ENCODE results near the gene CAMK1.
A peak's percentile ranks its signal among the peaks of the same experiment; 100 is the strongest.

The CAMK1 gene

DNA sequence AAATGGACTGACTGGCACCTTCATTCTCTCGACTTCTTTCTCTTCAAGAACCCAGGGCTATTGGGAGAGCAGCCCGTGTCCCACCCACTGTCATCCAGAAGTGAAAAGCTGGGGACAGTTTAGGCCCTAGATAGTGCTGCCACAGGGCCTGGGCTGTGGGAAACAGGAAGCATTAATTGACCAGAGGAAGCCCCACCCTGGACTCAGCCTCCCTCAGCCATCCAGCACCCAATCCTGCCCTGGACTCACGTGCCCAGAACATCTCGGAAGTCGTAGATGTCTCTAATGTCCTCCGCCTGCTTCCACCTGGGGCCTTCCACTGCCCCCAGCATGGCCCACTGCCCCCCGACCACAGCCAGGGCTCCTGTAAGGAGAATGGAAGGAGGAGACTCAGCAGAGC is 2.3 kb downstream of the CAMK1 start:
- Histone ChIP-seq H3K4me3 (ENCODE audit: low read length) (no peak overlapping the region), H3K4me1 (ENCODE audit: control insufficient read depth, low read depth, low read length) (peaks cover 6% of the 10 kb centered on the region)

DNA sequence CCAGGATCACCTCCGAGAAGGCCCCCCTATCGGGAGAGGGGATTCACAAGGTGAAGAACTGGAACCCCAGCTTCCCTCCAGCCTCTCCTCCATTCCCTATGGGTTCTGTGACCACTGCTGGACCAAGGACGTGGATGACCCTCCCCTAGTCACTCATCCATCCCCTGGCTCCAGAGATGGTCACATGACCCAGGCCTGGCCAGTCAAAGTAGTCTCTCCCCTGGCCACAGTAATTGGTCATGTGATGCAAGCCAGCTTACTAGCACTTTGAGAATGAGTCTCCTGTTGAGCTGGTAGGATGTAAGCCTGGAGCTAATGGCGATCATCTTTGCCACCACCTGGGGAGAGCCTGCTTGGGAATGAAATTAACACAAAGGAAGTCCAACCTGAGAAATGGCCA is 3.9 kb downstream of the CAMK1 start:
- Histone ChIP-seq H3K4me3 (ENCODE audit: low read length) (no peak overlapping the region), H3K27ac (ENCODE audit: low read length) (no peak overlapping the region), H3K9ac (ENCODE audit: low read length) (no peak overlapping the region), H3K4me1 (ENCODE audit: control insufficient read depth, low read depth, low read length) (peaks cover 6% of the 10 kb centered on the region), H3K36me3 (ENCODE audit: control insufficient read depth, low read depth, low read length) (no peaks in the 10 kb centered on the region), H3K27me3 (ENCODE audit: control insufficient read depth, insufficient read depth, low read length) (peaks cover 30% of the 10 kb centered on the region), H3K9me3 (ENCODE audit: control insufficient read depth, low read depth, low read length) (no peaks in the 10 kb centered on the region)

More for the DNA sequence above, 2.3 kb downstream of the CAMK1 start:
- Histone ChIP-seq H3K9me3 (ENCODE audit: control insufficient read depth, low read depth, low read length) (no peaks in the 10 kb centered on the region), H3K27me3 (ENCODE audit: control insufficient read depth, insufficient read depth, low read length) (peaks cover 44% of the 10 kb centered on the region), H3K27ac (ENCODE audit: low read length) (no peak overlapping the region), H3K9ac (ENCODE audit: low read length) (no peak overlapping the region), H3K36me3 (ENCODE audit: control insufficient read depth, low read depth, low read length) (no peaks in the 10 kb centered on the region)

DNA sequence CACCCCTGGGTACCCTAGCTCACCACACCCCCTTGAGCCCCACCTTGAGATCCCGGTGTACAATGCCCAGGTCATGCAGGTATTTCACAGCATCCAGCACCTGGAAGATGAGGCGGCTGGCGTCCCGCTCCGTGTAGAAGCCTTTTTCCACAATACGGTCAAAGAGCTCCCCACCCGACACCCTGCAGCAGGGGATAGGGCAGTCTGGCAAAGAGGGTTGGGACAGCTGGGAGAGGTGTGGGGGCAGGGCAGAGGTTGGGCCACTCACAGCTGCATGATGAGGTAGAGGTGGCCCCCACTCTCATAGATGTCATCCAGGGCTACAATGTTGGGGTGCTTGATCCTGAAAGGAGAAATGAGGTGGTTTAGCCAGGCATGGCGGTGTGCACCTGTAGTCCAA is 6.9 kb downstream of the CAMK1 start:
- Histone ChIP-seq H3K36me3 (ENCODE audit: control insufficient read depth, low read depth, low read length) (peaks cover 11% of the 10 kb centered on the region), H3K9ac (ENCODE audit: low read length) (no peak overlapping the region), H3K4me3 (ENCODE audit: low read length) (no peak overlapping the region), H3K4me1 (ENCODE audit: control insufficient read depth, low read depth, low read length) (peaks cover 6% of the 10 kb centered on the region), H3K27me3 (ENCODE audit: control insufficient read depth, insufficient read depth, low read length) (peaks cover 7% of the 10 kb centered on the region), H3K27ac (ENCODE audit: low read length) (no peak overlapping the region), H3K9me3 (ENCODE audit: control insufficient read depth, low read depth, low read length) (no peaks in the 10 kb centered on the region)

DNA sequence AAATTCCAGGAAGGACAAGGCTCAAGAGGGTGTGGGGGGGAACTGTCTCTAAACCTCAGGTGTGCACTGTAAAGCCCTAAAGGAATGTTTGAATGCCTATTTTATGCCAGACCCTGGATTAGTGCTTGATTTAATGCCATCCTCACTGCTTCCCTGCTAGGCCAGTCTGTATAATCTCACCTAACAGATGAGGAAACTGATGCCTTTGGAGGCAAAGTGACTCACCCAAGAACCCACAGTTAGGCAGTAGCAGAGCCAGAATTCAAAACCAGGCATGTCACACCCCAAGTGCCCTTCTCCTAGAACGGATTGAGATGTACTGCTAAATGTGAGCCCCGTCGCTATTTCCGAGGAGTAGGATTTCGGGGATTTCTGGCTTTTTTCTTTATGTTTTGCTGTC is 7.8 kb downstream of the CAMK1 start:
- Histone ChIP-seq H3K36me3 (ENCODE audit: control insufficient read depth, low read depth, low read length) (peaks cover 19% of the 10 kb centered on the region), H3K4me1 (ENCODE audit: control insufficient read depth, low read depth, low read length) (peaks cover 6% of the 10 kb centered on the region), H3K9ac (ENCODE audit: low read length) (no peak overlapping the region), H3K4me3 (ENCODE audit: low read length) (no peak overlapping the region), H3K27me3 (ENCODE audit: control insufficient read depth, insufficient read depth, low read length) (peaks cover 3% of the 10 kb centered on the region), H3K9me3 (ENCODE audit: control insufficient read depth, low read depth, low read length) (no peaks in the 10 kb centered on the region), H3K27ac (ENCODE audit: low read length) (no peak overlapping the region)

DNA sequence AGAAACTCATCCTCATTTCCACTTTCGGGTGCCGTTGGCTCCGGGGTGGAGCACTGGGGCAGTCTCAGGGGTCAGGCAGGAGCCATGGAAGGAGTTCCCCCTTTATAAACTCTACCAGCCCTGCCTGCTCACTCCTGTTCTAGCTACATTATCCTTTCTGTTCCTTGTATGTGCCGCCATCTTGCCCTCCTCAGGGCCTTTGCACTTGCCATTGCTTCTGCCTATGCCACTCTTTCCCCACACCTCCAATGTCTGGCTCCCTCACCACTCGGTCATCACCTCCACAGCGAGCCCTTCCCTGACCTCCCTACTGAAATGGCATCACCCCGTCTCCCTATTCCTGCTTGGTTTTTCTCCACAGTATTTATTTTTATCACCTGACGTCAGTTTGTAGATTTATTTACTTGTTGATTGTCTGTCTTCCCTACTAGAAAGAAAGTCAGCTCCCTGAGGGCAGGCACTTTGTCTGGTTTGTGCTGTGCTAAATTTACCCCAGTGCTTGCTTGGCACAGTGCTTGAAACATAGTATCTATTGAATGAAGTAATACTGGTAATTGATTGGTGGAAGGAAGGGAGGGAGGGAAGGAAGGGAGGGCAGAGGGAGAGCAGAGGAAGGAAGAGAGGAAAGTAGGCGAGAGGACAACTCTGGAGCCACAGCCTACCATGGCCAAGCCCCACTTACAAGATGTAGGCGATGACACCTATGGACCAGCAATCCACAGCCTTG is 8.8 kb downstream of the CAMK1 start:
- H3K9me3 ChIP-seq (ENCODE audit: control insufficient read depth, low read depth, low read length) = no peaks in the 10 kb centered on the region
- H3K4me3 ChIP-seq (ENCODE audit: low read length) = no peak overlapping the region
- no peak overlapping the region for H3K9ac ChIP-seq (ENCODE audit: low read length)
- H3K4me1 ChIP-seq (ENCODE audit: control insufficient read depth, low read depth, low read length) = peaks cover 2% of the 10 kb centered on the region
- no peak overlapping the region for H3K27ac ChIP-seq (ENCODE audit: low read length)
- H3K36me3 ChIP-seq (ENCODE audit: control insufficient read depth, low read depth, low read length) = peaks cover 19% of the 10 kb centered on the region
- no peaks in the 10 kb centered on the region for H3K27me3 ChIP-seq (ENCODE audit: control insufficient read depth, insufficient read depth, low read length)

DNA sequence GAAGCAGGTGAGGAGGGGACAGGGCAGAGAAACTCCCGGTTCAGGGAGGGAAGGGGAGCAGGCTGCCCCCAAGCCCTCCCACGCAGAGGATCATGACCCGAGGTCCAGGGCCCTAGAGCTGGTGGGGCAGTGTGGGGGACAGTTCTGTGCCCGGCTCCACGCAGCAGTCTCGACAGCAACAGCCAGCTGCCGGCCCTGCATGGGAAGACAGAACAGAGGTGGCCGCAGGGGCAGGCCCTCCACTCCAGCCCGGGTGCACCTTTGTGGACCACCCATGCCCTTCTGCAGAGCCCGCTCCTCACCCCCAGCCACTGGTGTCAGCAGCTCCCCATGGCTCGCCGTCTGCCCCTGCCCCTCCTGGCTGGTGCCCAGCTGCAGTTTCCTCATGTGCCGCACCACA is 12.3 kb downstream of the CAMK1 start:
- Histone ChIP-seq H3K27ac (ENCODE audit: low read length) (no peak overlapping the region), H3K9me3 (ENCODE audit: control insufficient read depth, low read depth, low read length) (no peaks in the 10 kb centered on the region), H3K4me1 (ENCODE audit: control insufficient read depth, low read depth, low read length) (no peaks in the 10 kb centered on the region), H3K4me3 (ENCODE audit: low read length) (no peak overlapping the region), H3K36me3 (ENCODE audit: control insufficient read depth, low read depth, low read length) (peaks cover 23% of the 10 kb centered on the region), H3K9ac (ENCODE audit: low read length) (no peak overlapping the region), H3K27me3 (ENCODE audit: control insufficient read depth, insufficient read depth, low read length) (no peaks in the 10 kb centered on the region)

DNA sequence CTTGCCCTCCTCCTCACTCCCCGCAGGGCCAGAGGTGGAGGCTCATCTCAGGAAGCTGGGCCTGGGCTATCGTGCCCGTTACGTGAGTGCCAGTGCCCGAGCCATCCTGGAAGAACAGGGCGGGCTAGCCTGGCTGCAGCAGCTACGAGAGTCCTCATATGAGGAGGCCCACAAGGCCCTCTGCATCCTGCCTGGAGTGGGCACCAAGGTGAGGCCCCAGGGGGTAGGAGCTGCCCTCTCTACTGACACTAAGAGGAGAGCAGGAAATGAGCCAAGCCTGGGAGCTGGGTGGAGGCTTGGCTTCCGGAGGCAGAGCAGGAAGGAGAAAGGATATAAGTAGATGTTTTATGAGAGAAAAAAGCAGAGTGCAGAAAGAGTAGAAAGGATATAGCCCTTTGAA is 15.1 kb downstream of the CAMK1 start:
- H3K4me1 ChIP-seq (ENCODE audit: control insufficient read depth, low read depth, low read length) = no peaks in the 10 kb centered on the region
- no peak overlapping the region for H3K4me3 ChIP-seq (ENCODE audit: low read length)
- H3K9me3 ChIP-seq (ENCODE audit: control insufficient read depth, low read depth, low read length) = no peaks in the 10 kb centered on the region
- H3K27ac ChIP-seq (ENCODE audit: low read length) = no peak overlapping the region
- no peaks in the 10 kb centered on the region for H3K27me3 ChIP-seq (ENCODE audit: control insufficient read depth, insufficient read depth, low read length)
- H3K9ac ChIP-seq (ENCODE audit: low read length) = no peak overlapping the region
- H3K36me3 ChIP-seq (ENCODE audit: control insufficient read depth, low read depth, low read length) = peaks cover 26% of the 10 kb centered on the region

DNA sequence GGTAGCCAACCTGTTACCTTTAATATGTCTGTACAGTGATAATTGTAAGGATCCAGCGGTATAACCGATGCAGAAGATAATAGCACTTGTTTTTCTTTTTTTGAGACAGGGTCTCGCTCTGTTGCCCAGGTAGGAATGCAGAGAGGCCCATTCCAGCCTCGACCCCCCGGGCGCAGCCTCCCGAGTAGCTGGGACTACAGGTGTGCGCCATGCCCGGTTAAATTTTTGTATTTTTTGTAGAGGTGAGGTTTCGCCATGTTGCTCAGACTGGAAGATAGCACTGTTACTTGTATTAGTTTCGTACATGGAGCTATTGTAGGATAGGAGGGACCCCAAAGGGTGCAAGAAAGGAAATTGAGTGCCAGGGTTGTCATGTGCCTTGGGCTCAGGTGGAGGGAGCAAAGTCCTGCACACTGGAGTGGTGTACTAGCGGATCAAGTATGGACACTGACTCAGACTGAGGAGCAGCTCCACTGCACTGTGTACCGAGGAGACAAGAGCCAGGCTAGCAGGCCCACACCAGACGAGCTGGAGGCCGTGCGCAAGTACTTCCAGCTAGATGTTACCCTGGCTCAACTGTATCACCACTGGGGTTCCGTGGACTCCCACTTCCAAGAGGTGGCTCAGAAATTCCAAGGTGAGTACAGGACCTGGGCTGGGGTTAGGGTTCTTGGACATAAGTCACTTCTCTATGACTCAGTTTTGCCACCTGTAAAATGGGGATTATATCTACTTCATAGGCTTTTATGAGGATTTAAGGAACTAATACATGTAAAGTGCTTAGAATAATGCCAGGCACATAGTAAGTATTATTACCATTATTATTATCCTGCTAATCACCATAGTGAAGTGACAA is 19.0 kb downstream of the CAMK1 start:
- Histone ChIP-seq H3K27ac (ENCODE audit: low read length) (no peak overlapping the region), H3K4me3 (ENCODE audit: low read length) (peak overlapping the region; percentile 80), H3K36me3 (ENCODE audit: control insufficient read depth, low read depth, low read length) (peaks cover 37% of the 10 kb centered on the region), H3K9ac (ENCODE audit: low read length) (peak overlapping the region; percentile 62), H3K27me3 (ENCODE audit: control insufficient read depth, insufficient read depth, low read length) (no peaks in the 10 kb centered on the region), H3K4me1 (ENCODE audit: control insufficient read depth, low read depth, low read length) (no peaks in the 10 kb centered on the region), H3K9me3 (ENCODE audit: control insufficient read depth, low read depth, low read length) (no peaks in the 10 kb centered on the region)

DNA sequence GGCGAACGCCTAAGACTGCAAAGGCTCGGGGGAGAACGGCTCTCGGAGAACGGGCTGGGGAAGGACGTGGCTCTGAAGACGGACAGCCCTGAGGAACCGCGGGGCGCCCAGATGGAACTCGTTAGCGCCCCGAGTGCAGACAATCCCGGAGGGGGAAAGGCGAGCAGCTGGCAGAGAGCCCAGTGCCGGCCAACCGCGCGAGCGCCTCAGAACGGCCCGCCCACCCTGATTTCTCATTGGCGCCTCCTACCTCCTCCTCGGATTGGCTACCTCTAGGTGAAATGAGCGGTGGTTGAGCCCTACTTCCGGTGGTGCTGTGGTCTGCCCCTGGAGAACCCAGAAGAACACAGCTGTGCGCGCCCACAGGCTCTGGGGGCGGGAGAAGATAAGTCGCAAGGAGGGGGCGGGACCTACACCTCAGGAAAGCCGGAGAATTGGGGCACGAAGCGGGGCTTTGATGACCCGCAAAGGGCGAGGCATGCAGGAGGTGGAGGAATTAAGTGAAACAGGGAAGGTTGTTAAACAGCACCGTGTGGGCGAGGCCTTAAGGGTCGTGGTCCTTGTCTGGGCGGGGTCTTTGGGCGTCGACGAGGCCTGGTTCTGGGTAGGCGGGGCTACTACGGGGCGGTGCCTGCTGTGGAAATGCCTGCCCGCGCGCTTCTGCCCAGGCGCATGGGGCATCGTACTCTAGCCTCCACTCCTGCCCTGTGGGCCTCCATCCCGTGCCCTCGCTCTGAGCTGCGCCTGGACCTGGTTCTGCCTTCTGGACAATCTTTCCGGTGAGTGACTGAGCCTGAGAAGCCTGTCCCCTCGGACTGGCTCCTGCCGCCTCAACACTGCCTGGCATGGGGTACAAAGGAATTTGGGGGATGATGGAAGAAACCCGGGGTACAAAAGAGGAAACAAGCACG is 19.8 kb downstream of the CAMK1 start, which contains the start of gene OGG1:
Gene OGG1, plus strand, starts transcription at position 308 of the 911 bp plus-strand sequence. Its CDS starts 335 bp downstream, at position 643.
- peak within 1 kb of the TSS; percentile 44 for H3K27ac ChIP-seq (ENCODE audit: low read length)
- H3K9me3 ChIP-seq (ENCODE audit: control insufficient read depth, low read depth, low read length) = no peaks in the 10 kb centered on the region
- peaks cover 46% of the 10 kb centered on the region for H3K36me3 ChIP-seq (ENCODE audit: control insufficient read depth, low read depth, low read length)
- H3K4me3 ChIP-seq (ENCODE audit: low read length) = peak within 1 kb of the TSS; percentile 80
- peak within 1 kb of the TSS; percentile 62 for H3K9ac ChIP-seq (ENCODE audit: low read length)
- no peaks in the 10 kb centered on the region for H3K27me3 ChIP-seq (ENCODE audit: control insufficient read depth, insufficient read depth, low read length)
- no peaks in the 10 kb centered on the region for H3K4me1 ChIP-seq (ENCODE audit: control insufficient read depth, low read depth, low read length)

DNA sequence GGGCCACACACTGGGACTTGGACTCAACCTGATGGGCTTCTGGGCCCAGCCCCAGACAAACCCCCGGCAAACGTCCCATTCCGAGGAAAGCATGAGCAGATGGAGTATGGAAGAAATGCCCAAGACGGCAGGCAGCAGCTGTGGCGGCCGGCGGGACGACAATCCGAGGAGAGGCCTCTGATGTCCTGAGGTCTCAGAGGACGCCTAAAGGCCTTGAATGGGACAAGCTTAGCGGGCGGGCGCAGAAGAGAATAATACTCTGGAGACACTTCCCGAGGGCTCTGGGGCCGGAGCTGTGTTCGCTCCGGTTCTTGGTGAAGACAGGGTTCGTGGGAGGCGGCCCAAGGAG is 20.5 kb downstream of the CAMK1 start:
- H3K4me1 ChIP-seq (ENCODE audit: control insufficient read depth, low read depth, low read length) = no peaks in the 10 kb centered on the region
- H3K4me3 ChIP-seq (ENCODE audit: low read length) = peak overlapping the region; percentile 80
- H3K9me3 ChIP-seq (ENCODE audit: control insufficient read depth, low read depth, low read length) = no peaks in the 10 kb centered on the region
- peak overlapping the region; percentile 44 for H3K27ac ChIP-seq (ENCODE audit: low read length)
- peaks cover 52% of the 10 kb centered on the region for H3K36me3 ChIP-seq (ENCODE audit: control insufficient read depth, low read depth, low read length)
- peak overlapping the region; percentile 62 for H3K9ac ChIP-seq (ENCODE audit: low read length)
- no peaks in the 10 kb centered on the region for H3K27me3 ChIP-seq (ENCODE audit: control insufficient read depth, insufficient read depth, low read length)

DNA sequence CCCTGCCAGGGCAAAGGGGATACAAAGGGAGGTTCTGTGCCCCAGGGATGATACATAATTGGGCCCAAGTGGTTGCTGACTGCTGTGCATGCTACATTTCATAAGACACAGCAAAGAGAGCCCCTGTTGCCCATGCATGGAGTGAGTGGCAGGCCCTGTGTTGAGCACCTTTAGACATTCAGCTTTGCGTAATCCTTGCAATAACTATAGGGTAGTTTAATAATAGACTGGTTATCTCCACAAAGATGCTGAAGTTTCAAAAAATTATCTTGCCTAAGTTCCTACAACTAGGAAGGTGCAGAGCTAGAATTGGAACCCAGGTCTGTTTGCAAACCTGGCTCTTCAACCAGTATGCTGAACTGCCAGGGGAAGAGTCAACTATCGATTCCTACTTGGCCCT is 21.7 kb downstream of the CAMK1 start:
- no peak overlapping the region for H3K27ac ChIP-seq (ENCODE audit: low read length)
- H3K9me3 ChIP-seq (ENCODE audit: control insufficient read depth, low read depth, low read length) = no peaks in the 10 kb centered on the region
- no peak overlapping the region for H3K4me3 ChIP-seq (ENCODE audit: low read length)
- no peaks in the 10 kb centered on the region for H3K27me3 ChIP-seq (ENCODE audit: control insufficient read depth, insufficient read depth, low read length)
- no peak overlapping the region for H3K9ac ChIP-seq (ENCODE audit: low read length)
- peaks cover 63% of the 10 kb centered on the region for H3K36me3 ChIP-seq (ENCODE audit: control insufficient read depth, low read depth, low read length)
- H3K4me1 ChIP-seq (ENCODE audit: control insufficient read depth, low read depth, low read length) = no peaks in the 10 kb centered on the region
